Uterus (tissue), 2 donors: Measurements from ENCODE around the gene EVPL.

ENCODE experiments used
- POLR2A ChIP-seq, 2 donors: fragments of 450-650 bp; IDR thresholded peaks; one replicate each; pipeline ENCODE4 v1.6.1; 2016; ENCODE audit warnings: antibody characterized with exemption in 2 of 2, mild to moderate bottlenecking in 1 of 2, moderate library complexity in 1 of 2
- TF ChIP-seq, protein P1 (sequence below), 4 experiments: fragments of 200-600 bp in 2 of 4; fragments of 450-650 bp in 2 of 4; sonication (generic) in 2 of 4; IDR thresholded peaks; one replicate each; pipeline ENCODE4 v1.5.1; 2016 to 2019; ENCODE audit warnings: antibody characterized with exemption in 4 of 4, mild to moderate bottlenecking in 2 of 4, moderate library complexity in 1 of 4

- no peak for TF ChIP-seq POLR2A (IDR thresholded peaks at IDR 0.05)
- TF ChIP-seq, protein P1, sequence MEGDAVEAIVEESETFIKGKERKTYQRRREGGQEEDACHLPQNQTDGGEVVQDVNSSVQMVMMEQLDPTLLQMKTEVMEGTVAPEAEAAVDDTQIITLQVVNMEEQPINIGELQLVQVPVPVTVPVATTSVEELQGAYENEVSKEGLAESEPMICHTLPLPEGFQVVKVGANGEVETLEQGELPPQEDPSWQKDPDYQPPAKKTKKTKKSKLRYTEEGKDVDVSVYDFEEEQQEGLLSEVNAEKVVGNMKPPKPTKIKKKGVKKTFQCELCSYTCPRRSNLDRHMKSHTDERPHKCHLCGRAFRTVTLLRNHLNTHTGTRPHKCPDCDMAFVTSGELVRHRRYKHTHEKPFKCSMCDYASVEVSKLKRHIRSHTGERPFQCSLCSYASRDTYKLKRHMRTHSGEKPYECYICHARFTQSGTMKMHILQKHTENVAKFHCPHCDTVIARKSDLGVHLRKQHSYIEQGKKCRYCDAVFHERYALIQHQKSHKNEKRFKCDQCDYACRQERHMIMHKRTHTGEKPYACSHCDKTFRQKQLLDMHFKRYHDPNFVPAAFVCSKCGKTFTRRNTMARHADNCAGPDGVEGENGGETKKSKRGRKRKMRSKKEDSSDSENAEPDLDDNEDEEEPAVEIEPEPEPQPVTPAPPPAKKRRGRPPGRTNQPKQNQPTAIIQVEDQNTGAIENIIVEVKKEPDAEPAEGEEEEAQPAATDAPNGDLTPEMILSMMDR (IDR thresholded peaks at IDR 0.05) = no peak
Observed at GRCh38 chr17:75970011-75970523, 57.0 kb downstream of the EVPL start.
